H1 (cell line): ENCODE results near the gene PREX1. TPM values are rescaled to one million over a fixed set of nuclear protein-coding genes. Genes with fewer than 3 reads are reported as not detected.

Experiments
- CEBPB ChIP-seq: IDR thresholded peaks from 2 replicates; pipeline ENCODE4 v1.6.1; 2012; ENCODE audit warnings: low read depth, low read length
- MAFK ChIP-seq: IDR thresholded peaks from 2 replicates; pipeline ENCODE4 v1.6.1; 2012; ENCODE audit warnings: low read depth, mild to moderate bottlenecking, improper control_type of control experiment, low read length
- RNF2 ChIP-seq: fragments of 200-900, 300-1000 bp; sonication (generic); IDR thresholded peaks from 2 replicates; pipeline ENCODE4 v1.7.1; 2016; ENCODE audit warnings: borderline replicate concordance, low read depth, mild to moderate bottlenecking, antibody characterized with exemption, low read length; ENCODE audit not compliant: poor library complexity, severe bottlenecking; ENCODE audit errors: missing control alignments
- SIRT6 ChIP-seq: IDR thresholded peaks from one replicate; pipeline ENCODE4 v1.7.1; 2012; ENCODE audit warnings: low read length, inconsistent platforms
- polyA plus RNA-seq, 7 experiments: library from polyadenylated mRNA; depleted of rRNA in 3 of 7; stranded (reverse) in 5 of 7; unstranded in 2 of 7; fragments of >200 nt in 5 of 7; fragments of 200-250 nt in 2 of 7; gene quantifications; 1 replicate in 5 of 7; 2 replicates in 1 of 7; 4 replicates in 1 of 7; pipeline versions ENCODE4 v1.2.1 to v1.2.3, GENCODE V29; 2011 to 2013; ENCODE audit warnings: missing spikeins in 2 of 7, mixed read lengths in 2 of 7
- total RNA-seq: library from RNA; stranded (reverse); fragmentation: NEBNext Ultra II Directional; extraction: Animal tissue kit (Norgen Biotek cat#: 25700); gene quantifications from 2 replicates; pipeline ENCODE4 v1.2.1, GENCODE V29; 2021

PREX1 gene
- total and polyA plus RNA-seq, 2 of the 8 experiments (the other 6 are each of a cell fraction or from before 2014, with no cell fraction given) = 10.7 to 12.8 TPM

DNA sequence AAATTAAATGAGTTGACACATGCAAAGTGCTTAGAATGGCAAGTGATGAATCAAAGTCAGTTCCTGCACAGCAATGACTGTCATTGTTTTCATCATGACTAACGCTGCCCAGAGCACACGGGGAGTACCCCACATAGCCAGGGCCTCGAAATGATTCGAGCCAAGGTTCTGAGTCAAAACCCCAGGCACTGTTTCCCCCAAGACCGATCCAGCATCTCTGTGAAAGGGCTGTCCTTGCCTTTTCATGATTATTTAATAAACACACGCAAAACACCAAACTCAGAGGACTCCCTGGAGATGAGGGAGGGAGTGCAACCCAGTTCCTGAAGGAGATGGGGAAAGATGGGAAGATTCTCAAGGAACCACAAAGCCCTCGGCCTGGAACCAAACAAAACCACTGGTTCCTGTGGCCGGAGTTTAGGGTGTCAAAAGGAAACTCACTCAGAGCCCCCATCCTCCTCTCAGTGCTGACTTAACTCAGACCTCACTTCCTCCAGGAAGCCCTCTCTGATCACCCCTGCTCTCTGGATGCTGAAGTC lies 3.8 kb downstream of the PREX1 start (continued):
- TF ChIP-seq RNF2 (no peak), MAFK (no peak), CEBPB (no peak), SIRT6 (no peak)
